DMS153 treated with DMSO at 0.1 percent for 48 hours (cell line): ENCODE measurements around the gene RNF123.

ENCODE experiments used
- DNase-seq: peaks from one replicate; lab custom pipeline; 2025; ENCODE audit not compliant: unreplicated experiment; lab: John Stamatoyannopoulos, UW

The RNF123 gene

GRCh38 chr3:49700453-49701128, 11.2 kb downstream of the RNF123 start:
- DNase-seq = no peak

DNA sequence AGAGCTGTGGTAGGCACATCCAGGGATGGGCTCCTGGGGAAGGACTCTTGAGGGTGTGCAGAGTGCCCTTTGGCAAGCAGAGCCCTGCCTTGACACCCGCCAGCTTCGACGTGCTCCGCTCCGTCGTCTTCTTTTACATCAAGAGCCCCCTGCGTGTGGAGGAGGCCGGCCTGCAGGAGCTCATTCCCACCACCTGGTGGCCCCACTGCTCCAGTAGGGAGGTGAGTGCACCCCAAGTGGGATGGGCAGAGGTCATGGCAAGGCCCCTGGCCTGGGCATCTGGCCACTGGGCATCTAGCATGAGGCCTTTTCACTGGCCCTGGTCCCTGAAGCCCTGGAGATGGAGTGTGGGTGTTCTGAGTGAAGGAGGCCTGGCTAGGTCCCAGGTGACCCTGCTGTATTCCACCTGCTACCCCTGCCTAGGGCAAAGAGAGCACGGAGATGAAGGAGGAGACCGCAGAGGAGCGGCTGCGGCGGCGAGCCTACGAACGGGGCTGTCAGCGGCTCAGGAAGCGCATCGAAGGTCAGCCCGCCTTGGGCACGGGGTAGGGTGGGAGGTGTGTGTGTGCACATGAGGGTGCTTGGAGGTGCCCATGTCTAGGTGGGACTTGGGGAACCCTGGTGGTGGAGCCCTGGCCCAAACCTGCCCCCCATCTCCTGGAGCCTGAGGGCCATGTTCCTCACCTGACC, 12.2 kb downstream of the RNF123 start:
- no peak for DNase-seq

GRCh38 chr3:49702672-49703071, 13.3 kb downstream of the RNF123 start:
- DNase-seq = no peak

- DNase-seq = peak; percentile 1
Observed at GRCh38 chr3:49703443-49703927, 14.1 kb downstream of the RNF123 start.

GRCh38 chr3:49703956-49704355, 14.6 kb downstream of the RNF123 start:
- no peak for DNase-seq

DNA sequence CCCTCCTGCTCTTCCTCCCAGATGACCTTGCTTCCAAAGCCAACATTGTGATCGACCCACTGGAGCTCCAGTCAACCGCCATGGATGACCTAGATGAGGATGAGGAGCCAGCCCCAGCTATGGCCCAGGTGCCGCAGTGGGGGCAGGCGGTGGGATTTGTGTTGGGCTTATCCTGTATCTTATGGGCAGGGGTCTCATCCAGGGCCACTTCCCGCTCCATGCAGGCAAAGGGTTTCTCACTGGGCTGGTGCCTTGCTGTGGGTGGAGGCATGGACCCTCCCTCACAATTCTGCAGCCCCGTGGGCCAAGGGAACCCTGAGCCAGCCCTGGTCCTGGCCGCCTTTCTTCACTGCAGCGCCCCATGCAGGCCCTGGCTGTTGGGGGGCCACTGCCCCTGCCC, 15.3 kb downstream of the RNF123 start:
- DNase-seq = no peak

GRCh38 chr3:49705390-49705960, 16.1 kb downstream of the RNF123 start:
- DNase-seq = no peak

GRCh38 chr3:49706456-49707112, 17.2 kb downstream of the RNF123 start:
- no peak for DNase-seq

DNA sequence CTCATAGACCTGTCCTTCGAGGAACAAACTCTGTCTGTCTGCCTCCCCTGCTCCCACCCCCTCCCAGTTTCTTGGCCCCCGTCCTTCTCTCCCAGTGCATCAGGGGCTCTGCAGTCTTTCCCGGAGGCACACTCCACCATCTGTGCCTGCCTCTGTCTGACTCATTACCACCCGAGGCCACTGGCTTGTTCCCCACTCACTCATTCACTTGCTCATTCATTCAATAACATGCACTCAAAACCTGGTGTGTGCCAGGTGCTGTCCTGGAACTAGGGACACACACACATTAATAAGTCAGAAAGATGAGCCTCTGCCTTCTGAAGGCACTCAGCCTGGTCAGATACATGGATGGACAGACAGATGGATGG, 17.7 kb downstream of the RNF123 start:
- DNase-seq = no peak

DNA sequence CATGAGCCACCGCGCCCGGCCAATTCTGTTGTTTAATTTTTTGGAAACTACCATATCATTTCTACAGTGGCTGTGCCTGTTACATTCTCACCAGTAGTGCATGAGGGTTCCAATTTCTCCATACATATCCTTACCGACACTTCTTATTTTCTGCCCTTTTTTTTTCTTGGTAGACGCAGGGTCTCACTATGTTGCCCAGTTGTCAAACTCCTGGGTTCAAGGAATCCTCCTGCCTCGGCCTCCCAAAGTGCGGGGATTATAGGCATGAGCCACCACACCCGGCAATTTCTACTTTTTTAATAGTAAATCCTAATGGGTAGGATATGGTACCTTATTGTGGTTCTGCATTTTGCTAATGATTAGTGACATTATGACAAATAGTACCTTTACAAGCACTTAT, 20.5 kb downstream of the RNF123 start:
- DNase-seq = no peak

GRCh38 chr3:49711489-49711888, 22.1 kb downstream of the RNF123 start:
- DNase-seq = no peak

GRCh38 chr3:49712166-49712565, 22.8 kb downstream of the RNF123 start:
- DNase-seq = no peak

GRCh38 chr3:49712631-49713317, 23.4 kb downstream of the RNF123 start:
- DNase-seq = no peak

- no peak for DNase-seq
Observed at GRCh38 chr3:49713336-49714105, 24.2 kb downstream of the RNF123 start.

DNA sequence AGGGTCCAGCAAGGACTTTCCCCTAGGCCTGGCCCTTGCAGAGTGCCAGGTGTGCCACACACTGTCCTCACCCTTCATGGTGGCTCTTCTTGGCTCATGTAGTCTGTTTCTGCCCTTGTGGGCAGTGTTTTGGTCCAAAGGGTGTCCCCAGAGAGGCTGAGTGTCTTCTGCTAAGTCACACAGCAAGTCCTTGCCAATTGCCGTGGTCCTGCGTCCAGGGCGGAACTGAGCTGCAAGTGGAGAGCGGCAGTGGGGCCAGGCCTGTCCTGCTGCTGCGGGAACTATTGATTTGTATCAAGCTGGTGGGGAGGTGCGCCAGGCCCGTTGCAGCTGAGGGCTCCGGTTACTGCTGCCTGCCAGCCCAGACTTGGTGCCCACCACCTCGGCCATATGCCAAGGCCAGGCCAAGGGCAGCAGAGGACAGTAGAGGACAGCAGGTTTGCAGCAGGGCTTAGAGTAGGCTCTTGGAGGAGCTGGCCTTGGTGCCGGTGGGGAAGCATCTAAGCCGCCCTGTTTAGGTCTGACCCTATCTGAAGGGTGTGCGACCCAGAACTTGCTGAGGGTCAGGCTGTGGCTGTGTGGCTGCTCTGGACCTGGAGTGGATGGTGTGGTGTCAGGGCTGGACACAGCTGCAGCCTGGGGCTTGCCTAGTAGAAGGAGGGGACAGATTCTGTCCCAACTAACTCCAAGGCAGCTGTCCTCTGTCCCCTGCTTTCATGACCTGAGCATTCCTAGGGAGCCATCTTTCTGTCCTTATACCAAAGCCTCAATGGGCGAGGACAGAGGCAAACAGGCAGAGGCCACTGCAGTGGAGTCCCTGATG, 25.6 kb downstream of the RNF123 start:
- DNase-seq = no peak

GRCh38 chr3:49715611-49716121, 26.3 kb downstream of the RNF123 start:
- no peak for DNase-seq

GRCh38 chr3:49716169-49716568, 26.8 kb downstream of the RNF123 start:
- no peak for DNase-seq

DNA sequence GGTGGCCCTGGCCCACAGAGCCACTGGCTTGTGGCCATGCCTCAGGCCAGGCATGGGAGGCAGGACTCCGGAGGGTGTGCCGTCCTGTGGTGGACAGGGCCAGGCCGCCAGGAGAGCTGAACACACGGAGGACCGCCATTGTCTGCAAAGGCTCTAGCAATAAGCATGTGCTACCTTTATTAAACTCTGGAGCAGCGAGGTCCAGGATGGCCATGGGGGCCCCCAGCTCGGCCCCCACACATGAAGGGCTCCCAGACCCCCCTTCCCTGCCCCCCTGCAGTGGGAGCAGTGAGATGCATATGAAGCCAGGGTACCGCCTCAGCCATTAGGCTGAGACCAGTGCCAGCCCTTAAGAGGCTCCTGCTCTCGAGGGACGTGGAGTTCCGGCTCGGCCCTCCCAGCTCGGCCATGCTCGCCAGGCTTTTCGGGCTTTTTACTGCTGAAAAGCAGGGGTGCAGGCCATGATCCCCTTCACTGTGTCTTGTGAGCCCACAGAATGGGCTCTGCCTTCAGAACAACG, 27.4 kb downstream of the RNF123 start:
- no peak for DNase-seq
